ENCODE results near the gene RPL10A.
"Not testable (repeated sequence)": the region's sequence is repeated elsewhere in the genome, so short reads cannot be mapped to it uniquely, and the experiment has no call there.

RPL10A gene

GRCh38 chr6:35515939-35516338, 47.7 kb downstream of the RPL10A start:
- not testable (repeated sequence) for DNase-seq

GRCh38 chr6:35516712-35517111, 48.5 kb downstream of the RPL10A start:
- DNase-seq, result no peak

GRCh38 chr6:35517978-35518377, 49.8 kb downstream of the RPL10A start:
- DNase-seq, result not testable (repeated sequence)

GRCh38 chr6:35518566-35519312, 50.5 kb downstream of the RPL10A start:
- DNase-seq, result no peak

- DNase-seq, result no peak
Observed at GRCh38 chr6:35519313-35520015, 51.3 kb downstream of the RPL10A start.
